Right forelimb (tissue), 1 donor: Measurements from ENCODE around the gene MFAP4.

Experiments
- DNase-seq: peaks from one replicate; pipeline ENCODE4 v3.0.0-alpha.2; 2018

MFAP4 gene, protein sequence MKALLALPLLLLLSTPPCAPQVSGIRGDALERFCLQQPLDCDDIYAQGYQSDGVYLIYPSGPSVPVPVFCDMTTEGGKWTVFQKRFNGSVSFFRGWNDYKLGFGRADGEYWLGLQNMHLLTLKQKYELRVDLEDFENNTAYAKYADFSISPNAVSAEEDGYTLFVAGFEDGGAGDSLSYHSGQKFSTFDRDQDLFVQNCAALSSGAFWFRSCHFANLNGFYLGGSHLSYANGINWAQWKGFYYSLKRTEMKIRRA

DNA sequence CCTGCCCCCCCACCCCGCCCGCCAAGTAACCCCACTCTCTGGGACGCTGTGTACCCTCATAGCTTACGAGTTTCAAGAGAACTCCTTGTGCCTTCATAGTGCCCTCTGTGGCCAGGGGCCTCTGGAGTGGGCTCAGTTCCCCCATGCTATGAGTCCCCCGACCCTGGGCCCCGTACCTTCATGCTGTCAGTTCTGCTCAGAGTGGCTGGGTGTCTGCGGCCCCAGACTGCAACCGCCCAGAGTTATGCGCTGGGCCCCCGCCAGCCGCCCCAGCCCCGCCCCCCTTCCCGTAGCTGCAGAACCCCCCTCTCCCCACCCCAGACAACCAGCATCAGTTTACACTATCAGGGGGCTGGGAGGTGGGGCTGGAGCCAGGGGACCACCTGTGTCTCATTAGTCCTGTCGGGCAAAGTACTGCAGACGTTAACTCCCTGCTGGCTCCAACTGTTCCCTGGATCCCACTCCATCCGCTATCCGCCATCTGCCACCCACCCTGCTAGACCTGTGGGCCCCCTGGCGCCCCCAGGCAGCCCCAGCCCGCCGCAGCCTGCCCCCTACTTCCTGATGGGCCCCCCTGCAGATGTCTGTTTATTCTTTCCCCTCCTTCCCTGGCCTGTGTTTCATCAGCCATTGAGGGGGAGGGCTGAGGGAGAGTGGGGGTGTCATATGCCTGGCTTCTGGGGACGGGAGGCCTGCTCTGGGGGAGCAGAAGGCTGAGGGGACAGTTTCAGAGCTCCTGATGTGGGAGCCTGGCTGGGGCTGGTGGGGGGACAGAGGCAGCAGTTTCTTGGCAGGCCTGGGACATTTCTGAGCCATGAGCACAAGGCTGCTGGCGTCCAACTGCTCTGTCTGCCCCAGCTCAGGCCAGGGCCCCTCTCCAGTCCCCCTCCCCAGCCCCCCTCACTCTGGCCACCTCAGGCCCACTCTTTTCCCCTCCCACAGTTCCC, at the start of gene MFAP4:
Gene MFAP4 (minus strand): TSS at position 217 of the 947 bp plus-strand sequence. CDS start 35 bp downstream, at position 182.
- DNase-seq, result peak; percentile 96

DNA sequence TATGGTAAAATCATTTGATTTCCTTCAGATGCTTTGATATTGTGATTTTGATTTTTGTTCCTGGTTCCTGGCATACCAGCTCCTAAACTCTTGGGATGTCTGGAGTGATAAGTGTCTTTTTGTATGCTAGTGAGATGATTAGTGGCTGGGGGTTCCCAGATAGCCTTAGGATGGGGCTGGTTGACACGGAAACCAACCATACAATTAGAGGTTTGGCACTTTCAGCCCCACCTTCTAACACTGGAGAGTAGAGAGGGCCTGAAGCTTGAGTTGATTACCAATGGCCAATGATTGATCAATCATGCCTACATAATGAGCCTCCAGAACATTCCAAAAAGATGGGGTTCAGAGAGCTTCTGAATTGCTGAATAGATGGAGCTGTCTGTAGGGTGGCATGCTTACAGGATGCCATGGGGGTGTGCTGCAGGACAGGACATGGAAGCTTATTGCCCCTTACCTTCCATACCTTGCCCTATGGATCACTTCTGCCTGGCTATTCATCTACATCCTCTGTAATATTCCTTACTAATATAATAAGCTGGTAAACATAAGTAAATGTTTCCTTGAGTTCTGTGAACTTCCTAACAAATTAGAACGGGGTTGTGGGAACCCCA, 46.8 kb upstream of the MFAP4 start:
- no peak for DNase-seq

DNA sequence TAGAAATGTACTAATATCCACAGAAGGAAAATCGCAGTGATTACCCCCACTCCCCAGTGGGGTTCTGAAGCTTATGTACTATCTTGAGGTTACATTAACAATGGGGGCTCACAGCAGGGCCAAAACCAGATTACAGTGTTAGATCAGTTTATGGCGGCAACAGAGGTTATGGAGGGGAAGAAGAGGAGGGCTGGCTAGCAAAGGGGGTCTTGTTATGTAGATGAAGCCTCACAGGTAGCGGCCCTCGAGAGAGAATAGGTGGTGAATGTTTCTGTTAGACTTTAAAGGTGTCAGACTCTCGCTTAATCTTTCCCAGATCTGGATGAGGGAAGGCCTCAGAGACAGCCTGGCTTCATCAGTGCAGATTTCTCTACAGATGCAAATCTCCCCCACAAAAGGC, 46.3 kb upstream of the MFAP4 start:
- DNase-seq, result no peak

DNA sequence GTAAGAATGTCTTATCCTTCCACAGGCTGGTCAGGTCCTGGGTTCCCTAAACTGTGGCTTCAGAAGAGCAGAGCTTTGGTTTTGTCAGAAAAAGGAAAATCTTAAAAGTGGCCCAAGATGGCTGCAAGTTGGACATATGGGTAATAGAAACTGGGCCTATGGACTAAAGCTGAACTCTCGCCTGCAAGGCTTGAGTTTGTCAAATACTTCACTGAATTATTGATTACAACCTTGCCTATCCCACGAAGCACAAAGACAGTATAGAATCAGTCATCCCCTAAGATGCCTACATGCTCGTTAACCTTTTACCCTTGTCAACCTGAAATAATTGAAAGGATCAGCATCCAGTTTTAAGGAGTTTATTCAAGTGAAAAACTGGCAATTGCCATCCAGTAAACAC, 44.7 kb upstream of the MFAP4 start:
- no peak for DNase-seq

DNA sequence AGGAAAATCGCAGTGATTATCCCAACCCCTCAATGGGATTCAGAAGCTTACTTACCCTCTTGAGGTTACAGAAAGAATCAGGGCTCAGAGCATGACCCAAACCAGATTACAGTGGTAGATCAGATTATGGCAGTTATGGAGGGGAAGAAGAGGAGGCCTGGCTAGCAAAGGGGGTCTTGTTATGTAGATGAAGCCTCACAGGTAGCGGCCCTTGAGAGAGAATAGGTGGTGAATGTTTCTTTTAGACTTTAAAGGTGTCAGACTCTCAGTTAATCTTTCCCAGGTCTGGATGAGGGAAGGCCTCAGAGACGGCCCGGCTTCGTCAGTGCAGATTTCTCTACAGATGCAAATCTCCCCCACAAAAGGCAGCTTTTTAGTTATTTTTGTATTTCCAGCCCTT, 39.6 kb upstream of the MFAP4 start:
- DNase-seq, result no peak

DNA sequence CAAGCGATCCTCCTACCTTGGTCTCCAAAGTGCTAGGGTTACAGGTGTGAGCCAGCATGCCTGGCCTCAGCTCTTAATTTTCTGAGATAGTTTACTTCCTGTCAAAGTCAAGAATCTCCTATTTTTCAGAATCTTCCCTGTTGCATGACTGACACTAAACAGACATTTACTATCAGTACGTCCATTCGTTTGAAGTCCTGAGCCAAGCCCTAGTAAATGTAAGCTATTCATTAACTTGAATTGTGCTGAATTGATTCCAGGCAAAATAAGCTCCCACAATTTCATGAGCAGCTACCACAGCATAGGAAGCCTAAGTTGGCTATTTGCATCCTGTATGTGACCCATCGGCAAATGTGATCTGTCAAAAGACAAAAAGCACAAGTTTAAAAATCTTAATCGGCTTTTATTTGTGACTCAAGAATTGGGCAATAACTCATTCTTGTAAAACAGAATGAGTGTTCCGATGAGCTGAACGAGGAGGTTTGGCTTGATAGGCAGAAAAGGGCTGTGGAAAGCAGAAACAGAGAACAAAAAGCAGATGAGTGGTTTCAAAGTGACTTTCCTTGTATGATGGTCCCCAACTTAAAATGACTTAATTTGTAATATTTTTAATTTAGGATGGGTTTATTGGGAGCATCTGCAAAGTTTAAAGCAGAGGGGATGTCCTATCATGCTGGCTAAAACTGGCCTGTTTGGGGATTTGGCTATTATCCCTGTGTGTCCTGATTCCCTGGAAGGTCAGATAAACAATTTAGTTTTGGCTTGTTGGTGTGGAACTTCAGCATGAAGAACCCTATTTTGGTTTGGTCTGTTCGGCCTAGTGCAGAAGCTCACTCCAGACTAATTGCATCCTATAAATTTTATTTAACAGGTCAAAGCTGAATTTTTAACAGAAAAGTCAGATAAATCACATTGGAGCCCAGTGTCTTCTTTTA, 38.2 kb upstream of the MFAP4 start:
- DNase-seq, result no peak

DNA sequence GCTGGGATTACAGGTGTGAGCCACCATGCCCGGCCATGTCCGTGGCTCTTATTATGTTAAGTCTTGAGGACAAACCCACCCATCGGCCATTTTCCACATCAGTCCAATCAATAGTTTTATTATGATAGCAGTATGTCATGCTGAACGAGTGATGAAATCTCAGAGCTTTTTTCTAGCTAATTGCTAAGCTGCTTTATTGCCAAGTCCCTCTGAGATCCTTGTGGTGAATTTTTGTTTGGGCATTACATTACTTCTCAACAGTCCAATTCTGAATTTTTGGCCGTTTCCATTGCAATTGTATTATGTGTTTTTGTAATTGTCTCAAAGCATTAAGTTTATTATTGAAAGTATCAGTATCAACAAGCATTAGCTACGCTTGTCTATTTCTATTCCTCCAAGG, 34.9 kb upstream of the MFAP4 start:
- DNase-seq, result no peak

DNA sequence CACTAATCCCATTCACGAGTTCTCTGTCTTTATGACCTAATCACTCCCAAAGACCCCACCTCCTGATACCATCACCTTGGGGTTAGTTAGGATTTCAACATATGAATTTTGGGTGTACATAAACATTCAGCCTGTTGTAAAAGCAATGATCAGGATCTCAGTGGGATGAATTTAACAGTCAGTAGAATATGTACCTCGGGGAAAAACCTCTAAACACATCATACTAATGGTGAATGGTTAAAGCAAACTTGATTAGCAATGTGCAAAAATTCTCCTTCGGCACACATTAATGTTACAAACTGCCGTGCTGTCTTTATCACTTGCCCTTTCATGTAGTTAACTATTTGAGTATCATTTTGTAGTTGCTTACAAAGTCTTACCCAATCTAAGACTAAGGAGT, 34.2 kb upstream of the MFAP4 start:
- DNase-seq, result no peak

DNA sequence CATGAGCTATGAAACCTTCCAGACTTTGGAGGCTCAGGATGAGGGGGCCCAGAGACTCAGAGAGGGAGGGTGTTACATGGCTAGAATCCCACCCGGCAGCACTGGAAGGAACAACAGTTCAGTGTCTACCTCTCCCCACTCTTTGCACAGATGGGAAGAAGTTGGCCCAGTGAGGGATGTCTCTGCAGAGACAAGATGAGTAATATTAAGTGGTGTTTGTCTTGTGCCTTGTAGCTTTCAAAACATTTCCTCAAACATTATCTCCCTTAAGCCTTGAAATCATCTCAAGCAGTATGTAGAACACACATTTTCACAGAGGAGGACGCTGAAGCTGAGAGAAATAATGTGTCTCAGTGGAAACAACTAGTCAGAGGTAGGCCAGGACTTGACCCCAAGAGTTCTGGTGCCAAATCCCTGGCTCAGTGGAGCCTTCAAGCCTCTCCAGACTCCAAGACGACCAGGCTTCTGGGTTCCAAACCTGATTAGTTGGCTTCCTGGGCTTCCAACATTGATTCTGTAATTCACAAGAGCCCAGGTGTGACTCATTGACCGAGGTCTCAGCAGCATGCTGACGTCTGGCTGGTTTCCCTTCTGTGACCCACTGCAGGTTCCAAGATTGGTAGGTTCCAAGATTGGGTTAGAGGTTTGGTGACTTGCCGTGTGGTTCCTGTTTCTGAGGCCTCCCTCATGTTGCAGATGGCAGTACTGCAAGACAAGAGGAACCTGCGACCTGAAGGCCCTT, 31.4 kb upstream of the MFAP4 start:
- DNase-seq, result no peak

DNA sequence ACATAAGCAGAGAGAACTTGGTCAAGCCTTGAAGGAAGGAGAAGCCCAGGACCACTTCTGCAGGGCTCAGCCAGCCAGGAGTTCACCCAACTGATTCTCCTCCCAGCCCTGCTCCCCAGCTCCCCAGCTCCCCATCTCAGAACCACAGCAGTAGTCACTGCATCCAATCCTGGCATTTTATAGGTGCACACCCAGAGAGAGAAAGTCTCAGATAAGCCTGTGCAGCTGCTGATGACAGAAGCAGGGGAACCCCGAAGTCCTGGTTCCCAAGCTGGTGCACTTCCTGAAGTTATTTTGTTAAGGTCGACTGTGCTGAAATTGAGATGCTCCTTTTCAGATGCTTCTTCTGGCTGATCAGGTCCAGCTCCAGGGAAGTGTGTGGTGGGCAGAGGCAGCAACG, 30.6 kb upstream of the MFAP4 start:
- no peak for DNase-seq

DNA sequence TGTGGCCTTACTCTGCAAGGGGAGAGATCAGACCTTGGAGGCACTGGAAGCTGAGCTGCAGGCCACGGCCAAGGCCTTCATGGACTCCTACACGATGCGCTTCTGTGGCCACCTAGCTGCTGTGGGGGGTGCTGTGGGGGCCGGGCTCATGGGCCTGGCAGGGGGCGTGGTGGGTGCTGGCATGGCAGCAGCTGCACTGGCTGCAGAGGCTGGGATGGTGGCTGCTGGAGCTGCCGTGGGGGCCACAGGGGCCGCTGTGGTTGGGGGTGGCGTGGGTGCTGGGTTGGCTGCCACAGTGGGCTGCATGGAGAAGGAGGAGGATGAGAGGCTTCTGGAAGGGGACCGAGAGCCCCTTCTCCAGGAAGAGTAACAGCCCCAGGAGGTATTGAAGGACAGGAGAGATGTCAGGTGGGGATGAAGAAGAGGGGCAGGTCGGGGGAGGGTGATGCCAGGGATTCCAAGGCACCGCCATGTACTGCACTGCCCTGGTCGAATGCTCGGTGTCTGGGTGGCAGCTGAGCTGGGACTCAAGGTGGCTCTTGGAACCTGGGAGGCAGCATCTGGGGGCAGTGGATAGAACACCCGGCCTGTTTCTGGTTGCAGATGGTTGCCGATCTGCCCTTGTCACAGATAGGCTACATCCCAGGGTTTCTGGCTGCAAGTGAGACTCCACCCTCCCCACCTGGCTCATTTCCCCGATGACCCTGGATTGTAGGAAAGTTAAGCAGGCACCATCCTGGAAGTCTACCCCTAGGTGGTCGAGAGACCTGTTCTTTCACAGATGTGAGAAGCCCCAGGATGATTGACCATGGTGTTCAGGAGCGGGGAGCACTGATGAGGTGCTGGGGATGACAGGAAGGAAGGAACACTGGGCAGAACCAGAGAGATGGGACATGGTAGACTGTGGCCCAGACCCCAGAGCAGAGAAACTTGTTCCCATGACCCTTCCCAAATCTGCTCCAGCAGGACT, 29.1 kb upstream of the MFAP4 start:
- DNase-seq, result no peak

DNA sequence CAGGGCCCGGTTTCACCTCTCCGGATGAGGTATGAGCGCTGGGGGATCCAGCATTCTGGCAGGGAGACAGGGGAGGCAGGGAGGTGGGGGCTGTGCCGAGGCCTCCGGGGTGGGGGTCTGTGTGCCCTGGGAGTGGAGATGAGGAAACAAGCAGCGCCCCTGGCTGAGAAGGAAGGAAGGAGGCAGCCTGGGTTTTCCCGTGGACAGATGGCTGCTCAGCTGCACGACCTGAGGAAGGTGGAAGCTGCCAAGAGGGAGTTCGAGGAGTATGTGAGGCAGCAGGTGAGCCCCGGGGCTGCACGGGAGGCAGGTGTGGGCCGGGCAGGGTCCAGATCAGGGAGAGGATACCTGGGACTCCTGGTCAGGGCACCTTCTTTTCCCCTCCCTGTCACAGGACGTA, 28.3 kb upstream of the MFAP4 start:
- no peak for DNase-seq

DNA sequence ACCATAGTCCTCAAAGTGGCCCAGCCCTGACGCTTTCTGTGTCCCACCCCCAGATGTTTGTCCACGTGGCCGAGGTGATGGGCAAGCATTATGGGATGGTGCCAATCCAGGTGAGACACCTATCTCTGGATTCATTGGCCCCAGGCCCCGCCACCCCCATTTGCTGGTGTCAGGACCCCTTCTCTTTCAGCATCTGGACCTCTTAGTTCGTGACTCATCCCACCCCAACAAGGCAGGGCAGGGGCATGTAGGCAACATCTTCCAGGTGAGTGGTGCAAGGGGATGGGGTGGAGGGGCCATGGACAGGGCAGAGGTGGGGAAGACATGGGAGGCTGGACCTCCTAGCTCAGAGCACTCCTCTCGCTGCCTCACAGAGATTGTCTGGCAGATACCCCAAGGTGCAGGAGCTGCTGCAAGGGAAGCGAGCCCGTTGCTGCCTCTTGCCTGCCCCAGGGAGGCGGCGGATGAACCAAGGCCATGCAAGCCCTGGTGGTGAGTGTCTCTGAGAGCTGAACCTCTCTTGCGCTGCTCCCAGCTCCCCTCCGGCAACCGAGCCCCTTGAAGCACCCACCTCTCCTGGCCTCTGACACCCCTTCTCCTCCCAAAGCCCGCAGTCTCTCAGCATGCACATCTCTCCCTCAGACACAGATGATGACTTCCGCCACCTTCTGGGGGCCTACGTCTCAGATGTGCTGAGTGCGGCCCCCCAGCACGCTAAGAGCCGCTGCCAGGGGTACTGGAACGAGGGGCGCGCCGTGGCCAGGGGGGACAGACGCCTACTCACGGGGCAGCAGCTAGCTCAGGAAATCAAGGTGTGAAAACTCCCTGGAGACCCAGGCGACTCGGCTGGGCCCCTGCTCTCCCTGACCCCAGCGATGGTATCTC, 27.6 kb upstream of the MFAP4 start:
- DNase-seq, result no peak

DNA sequence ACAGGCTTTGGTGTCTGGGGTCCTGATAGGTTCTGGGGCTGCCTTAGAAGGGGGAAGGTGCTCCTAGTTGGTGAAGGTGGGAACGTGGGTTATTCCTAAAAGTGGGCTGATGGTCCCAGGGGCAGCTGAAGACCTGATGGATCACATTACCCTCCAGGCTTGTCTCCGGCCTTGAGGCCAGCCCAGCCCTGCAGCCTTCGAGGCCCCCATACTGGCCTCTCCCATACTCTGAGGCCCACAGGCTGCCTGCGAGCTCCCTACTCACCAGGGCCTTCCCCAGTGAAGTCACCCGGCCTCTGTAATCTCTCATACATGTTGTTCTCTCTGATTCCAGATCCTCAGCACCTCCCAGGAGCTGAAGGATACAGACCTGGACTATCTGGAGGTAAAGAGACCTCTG, 26.8 kb upstream of the MFAP4 start:
- DNase-seq, result no peak

DNA sequence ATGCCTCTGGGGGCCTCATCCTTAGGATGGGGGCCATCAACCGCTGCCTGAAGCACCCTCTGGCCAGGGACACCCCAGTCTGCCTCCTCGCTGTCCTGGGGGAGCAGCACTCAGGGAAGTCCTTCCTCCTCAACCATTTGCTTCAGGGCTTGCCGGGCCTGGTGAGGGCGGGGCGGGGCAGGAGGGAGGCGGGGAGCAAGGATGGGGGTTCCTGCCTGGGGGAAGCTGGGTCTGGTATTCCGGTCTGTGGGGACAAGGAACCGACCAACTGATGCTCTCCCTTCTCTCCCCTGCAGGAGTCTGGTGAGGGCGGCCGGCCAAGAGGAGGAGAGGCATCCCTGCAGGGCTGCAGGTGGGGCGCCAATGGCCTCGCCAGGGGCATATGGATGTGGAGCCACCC, 26.0 kb upstream of the MFAP4 start:
- no peak for DNase-seq

DNA sequence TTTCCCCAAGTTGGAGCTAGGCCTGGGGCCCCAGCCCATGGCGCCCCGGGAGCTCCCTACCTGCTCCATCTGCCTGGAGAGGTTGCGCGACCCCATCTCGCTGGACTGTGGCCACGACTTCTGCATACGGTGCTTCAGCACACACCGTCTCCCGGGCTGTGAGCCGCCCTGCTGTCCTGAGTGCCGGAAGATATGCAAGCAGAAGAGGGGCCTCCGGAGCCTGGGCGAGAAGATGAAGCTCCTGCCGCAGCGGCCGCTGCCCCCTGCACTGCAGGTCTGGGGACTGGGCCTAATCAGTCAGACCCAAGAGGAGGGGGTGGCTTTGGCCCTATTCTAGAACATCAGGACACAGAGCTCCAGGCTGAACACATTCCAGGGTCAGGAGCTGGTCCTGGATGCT, 25.5 kb upstream of the MFAP4 start:
- DNase-seq, result no peak

DNA sequence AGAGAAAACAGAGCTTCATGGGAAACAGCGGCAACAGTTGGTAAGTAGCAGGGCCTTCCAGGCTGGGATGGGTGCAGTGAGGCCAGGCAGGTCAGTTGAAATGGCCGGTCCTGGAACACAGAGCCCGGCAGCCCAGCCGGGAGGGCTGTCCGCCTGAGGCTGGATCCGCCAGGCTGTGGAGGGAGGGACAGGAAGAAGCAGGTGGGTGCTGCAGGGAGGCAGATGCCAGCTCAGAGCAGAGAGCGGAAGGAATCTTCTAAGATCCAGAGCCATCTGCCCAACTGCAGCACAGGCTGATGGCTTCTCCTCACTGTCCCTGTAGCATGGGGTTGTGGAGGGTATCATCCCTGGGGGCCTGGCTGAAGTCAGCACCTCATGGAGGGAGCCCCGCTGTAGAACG, 24.6 kb upstream of the MFAP4 start:
- DNase-seq, result no peak

DNA sequence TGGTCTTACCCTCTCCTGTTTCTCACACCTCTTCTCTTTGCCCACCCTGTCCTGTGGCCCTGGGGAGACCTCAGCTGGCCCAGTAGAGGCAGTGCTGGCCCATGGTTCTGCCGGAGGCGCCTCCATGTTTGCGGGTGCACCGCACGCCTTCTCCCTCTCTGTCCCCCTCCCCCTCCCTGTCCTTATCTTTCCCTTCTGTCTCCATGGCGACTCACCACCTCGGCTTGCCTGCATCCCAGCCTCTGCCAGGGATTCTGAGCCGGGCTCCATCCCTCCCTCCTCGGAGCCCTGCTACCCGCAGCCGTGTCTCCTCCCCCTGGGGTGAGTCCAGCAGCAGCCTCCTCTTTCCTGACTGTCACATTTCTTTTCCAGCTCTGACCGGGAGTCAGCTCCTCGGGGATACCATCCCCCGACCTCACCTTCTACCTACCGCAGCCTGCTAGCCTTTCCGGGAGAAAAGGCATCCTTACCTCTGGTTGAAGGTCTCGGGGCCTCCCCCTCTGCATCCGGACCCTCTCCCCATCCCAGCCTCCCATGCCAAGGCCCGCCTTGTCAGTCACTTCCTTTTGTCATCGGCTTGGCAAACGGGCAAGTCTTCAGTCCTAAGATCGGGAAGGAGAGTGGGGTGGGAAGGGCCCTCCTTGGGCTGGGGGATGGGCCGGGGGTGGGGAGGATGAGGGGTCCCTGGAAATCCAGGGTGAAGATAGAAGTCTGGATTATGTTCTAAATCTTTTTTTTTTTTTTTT, 24.1 kb upstream of the MFAP4 start, which contains the start of gene RNF112:
Gene RNF112 (plus strand): TSS at position 358 of the 746 bp plus-strand sequence. CDS start 177 bp downstream, at position 535.
- no peak for DNase-seq

DNA sequence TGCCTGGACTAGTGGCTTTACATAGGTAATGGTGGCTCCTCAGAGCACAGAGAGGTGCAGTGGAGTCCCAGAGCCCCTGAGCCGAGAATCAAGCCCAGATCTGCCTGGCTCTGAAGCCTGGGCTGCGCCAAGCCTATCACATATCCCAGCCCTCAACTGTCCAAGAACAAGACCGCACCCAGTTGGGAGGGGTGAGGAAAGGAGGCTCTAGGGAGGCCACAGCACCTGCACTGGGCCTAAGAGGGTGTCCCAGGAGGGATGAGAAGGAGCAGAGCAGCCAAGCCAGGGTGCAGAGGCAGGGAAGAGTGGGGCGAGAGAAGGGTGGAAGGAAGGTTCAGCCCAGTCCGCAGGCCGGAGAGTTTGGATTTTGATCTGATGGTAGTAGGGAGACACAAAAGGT, 23.1 kb upstream of the MFAP4 start:
- no peak for DNase-seq
